8988T (cell line): ENCODE results near the gene PARP2.
"Not testable (repeated sequence)": the region's sequence is repeated elsewhere in the genome, so short reads cannot be mapped to it uniquely, and the experiment has no call there.

Experiments used
- DNase-seq: peaks from one replicate; pipeline ENCODE4 v3.0.0; 2011

PARP2 gene

GRCh38 chr14:20343092-20343861, at the start of gene PARP2:
PARP2 (plus strand) TSS chr14:20343635; CDS start chr14:20343642, 7 bp downstream.
- DNase-seq, result peak; percentile 32

GRCh38 chr14:20294636-20295035, 48.8 kb upstream of the PARP2 start:
- DNase-seq, result no peak

GRCh38 chr14:20295067-20295466, 48.4 kb upstream of the PARP2 start:
- no peak for DNase-seq

- no peak for DNase-seq
Measured at GRCh38 chr14:20302042-20302755, 41.2 kb upstream of the PARP2 start.

GRCh38 chr14:20305265-20306078, 38.0 kb upstream of the PARP2 start, which contains the start of gene TTC5:
TTC5 (minus strand) TSS chr14:20305951; CDS start chr14:20305937, 14 bp downstream.
- DNase-seq, result peak; percentile 44

GRCh38 chr14:20306079-20306423, 37.4 kb upstream of the PARP2 start:
- DNase-seq, result no peak

GRCh38 chr14:20314026-20314425, 29.4 kb upstream of the PARP2 start:
- no peak for DNase-seq

GRCh38 chr14:20317720-20318119, 25.7 kb upstream of the PARP2 start:
- no peak for DNase-seq

- no peak for DNase-seq
Measured at GRCh38 chr14:20327005-20327869, 16.2 kb upstream of the PARP2 start.

- no peak for DNase-seq
Measured at GRCh38 chr14:20328705-20329104, 14.7 kb upstream of the PARP2 start.

GRCh38 chr14:20329355-20329754, 14.1 kb upstream of the PARP2 start:
- DNase-seq, result no peak

- DNase-seq, result no peak
Measured at GRCh38 chr14:20331053-20331613, 12.3 kb upstream of the PARP2 start.

- DNase-seq, result no peak
Measured at GRCh38 chr14:20332431-20332787, 11.0 kb upstream of the PARP2 start.

- peak; percentile 47 for DNase-seq
Measured at GRCh38 chr14:20332788-20333493, 10.5 kb upstream of the PARP2 start, which contains the start of gene CCNB1IP1. CCNB1IP1 (minus strand) TSS chr14:20333279; CDS start chr14:20316523, 16,756 bp downstream.

GRCh38 chr14:20333494-20333841, 10.0 kb upstream of the PARP2 start:
- DNase-seq, result no peak

- DNase-seq, result no peak
Measured at GRCh38 chr14:20334017-20334416, 9.4 kb upstream of the PARP2 start.

- not testable (repeated sequence) for DNase-seq
Measured at GRCh38 chr14:20341032-20341431, 2.4 kb upstream of the PARP2 start.

- no peak for DNase-seq
Measured at GRCh38 chr14:20341646-20342045, 1.8 kb upstream of the PARP2 start.

GRCh38 chr14:20343862-20344220, 406 bp downstream of the PARP2 start:
- no peak for DNase-seq

GRCh38 chr14:20345366-20345765, 1.9 kb downstream of the PARP2 start:
- no peak for DNase-seq

- no peak for DNase-seq
Measured at GRCh38 chr14:20346713-20347112, 3.3 kb downstream of the PARP2 start.

GRCh38 chr14:20347747-20348146, 4.3 kb downstream of the PARP2 start:
- DNase-seq, result no peak
